Amygdala (tissue), 56 donors: ENCODE measurements around the gene RPS6KC1.
"Not testable (repeated sequence)": the region's sequence is repeated elsewhere in the genome, so short reads cannot be mapped to it uniquely, and the experiment has no call there.

Source experiments
- DNase-seq, 56 donors: peaks; one replicate each; lab custom pipeline; 2025; lab: John Stamatoyannopoulos, UW

Gene RPS6KC1

DNA sequence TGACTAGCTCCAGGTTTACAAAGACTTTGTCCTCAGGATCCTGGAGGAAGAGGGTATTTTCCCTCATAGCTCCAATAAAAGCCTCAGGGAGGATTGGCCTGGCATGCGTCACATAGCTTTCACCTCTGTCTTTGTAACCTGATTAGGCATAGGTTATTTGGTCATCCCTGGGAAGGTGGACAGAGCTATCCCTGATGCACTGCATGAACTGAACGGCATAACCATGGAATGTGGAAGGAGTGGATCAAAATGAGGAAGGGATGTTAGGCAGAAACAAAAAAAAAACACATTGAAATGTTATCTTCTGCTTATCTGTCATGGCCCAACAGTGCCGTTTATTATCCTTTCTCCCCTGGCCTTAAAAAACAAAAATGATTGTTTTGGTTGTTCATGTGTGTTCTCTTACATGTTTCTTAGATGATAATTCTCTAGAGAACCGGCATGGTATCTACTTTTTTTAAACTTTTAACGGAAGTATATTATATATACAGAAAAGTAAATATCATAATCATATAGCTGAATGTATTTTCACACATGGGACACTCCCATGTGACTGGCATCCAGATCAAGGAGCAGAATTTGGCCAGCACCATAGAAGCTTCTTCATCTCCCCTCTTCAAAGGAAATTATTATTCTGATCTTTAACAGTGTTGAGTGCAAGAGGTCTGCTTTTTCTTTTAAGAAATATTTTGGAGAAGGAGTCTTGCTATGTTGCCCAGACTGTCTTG, 85.3 kb downstream of the RPS6KC1 start:
- DNase-seq: no peak

DNA sequence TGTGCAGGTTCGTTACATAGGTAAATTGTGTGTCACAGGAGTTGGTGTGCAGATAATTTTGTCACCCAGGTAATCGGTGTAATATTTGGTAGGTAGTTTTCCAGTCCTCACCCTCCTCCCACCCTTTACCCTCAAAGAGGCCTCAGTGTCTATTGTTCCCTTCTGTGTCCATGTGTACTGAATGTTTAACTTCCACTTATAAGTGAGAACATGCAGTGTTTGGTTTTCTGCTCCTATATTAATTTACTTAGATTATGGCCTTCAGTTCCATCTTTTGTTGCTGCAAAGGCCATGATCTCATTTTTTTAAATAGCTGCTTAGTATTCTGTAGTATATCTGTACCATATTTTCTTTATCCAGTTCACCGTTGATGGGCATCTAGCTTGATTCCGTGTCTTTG, 87.3 kb downstream of the RPS6KC1 start:
- DNase-seq: no peak

DNA sequence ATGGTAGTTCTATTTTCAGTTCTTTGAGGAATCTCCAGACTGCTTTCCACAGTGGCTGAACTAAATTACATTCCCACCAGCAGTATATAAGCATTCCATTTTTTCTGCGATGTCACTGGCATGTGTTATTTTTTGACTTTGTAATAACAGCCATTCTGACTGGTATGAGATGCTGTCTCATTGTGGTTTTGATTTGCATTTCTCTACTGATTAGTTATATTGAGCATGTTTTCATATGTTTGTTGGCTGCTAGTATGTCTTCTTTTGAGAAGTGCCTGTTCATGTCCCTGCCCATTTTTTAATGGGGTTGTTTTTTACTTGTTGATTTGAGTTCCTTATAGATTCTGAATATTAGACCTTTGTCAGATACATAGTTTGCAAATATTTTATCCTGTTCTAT, 87.9 kb downstream of the RPS6KC1 start:
- DNase-seq: no peak

DNA sequence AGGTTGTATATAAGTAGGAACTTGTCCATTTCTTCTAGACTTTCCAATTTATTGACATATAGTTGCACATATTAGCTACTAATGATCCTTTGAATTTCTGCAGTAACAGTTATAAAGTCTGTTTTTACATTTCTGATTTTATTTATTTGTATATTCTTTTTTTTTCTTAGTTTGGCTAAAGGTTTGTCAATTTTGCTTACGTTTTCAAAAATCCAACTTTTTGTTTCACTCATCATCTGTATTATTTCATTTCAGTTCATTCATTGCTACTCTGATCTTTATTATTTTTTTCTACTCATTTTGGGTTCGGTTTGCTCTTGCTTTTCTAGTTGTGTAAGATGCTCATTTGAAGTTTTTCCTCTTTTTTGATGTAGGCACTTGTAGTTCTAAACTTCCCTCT, 97.9 kb downstream of the RPS6KC1 start:
- no peak for DNase-seq

DNA sequence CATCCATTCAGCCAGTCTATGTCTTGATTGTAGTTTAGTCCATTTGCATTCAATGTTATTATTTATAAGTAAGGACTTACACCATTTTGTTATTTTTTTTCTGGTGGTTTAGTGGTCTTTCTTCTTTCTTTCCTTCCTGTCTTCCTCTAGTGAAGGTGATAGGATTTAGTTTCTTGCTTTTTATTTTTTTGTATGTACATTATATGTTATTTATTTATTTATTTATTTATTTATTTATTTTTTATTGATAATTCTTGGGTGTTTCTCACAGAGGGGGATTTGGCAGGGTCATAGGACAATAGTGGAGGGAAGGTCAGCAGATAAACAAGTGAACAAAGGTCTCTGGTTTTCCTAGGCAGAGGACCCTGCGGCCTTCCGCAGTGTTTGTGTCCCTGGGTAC, 99.0 kb downstream of the RPS6KC1 start:
- not testable (repeated sequence) for DNase-seq

DNA sequence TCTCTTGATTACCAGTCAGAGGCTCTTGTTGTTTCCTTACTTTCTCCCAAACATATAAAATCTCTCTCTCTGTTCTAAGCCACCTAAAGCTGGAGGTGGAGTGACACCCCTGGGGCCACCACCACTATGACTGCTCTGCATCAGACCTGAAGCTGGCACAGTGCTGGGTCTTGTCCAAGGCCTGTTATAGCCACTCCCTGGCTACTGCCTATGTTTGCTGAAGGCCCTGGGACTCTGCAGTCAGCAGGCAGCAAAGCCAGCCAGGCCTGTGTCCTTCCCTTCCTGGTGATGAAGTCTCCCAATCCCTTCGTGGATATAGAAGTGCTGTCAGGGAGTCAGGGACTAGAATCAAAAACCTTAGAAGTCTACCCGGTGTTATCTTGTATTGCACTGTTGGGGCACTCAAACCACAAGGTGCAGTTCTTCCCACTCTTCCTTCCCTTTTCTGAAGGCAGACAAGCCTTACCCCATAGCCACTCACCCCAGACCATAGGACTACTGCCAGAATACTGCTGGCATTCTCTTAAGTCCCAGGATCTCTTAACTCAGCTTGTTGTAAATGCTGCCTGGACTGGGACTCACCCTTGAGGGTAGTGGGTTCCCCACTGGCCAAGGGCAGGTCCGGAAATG, 103.1 kb downstream of the RPS6KC1 start:
- DNase-seq: no peak

DNA sequence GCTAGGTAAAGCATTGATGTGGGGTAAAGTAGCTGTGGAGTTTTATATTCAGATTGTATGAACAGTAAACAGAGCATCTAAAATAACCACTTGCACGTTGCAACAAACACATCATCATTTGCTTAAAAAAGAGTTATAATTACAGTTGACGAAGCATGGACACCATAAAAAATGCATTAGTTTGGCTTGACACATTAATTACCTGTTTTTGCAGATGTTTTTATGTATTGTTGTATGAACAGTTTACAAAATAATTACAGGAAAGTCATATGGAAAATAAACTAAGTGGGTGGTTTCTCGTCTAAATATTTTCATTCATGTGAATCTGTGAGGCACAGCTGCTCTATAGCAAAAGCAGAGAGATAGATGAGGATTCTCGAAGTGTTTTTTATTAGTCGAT, 108.3 kb downstream of the RPS6KC1 start:
- no peak for DNase-seq

DNA sequence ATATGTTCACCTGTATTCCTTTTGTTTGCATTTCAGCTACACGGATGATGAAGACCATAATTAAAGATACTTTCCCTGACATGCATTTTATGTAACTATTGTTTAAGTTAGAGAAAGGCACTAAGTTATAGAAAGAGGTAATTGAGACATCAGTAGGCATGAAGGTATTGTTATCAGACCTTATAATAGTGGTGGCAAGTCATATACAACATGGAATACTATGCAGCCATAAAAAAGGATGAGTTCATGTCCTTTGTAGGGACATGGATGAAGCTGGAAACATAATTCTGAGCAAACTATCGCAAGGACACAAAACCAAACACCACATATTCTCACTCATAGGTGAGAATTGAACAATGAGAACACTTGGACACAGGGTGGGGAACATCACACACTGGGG, 109.4 kb downstream of the RPS6KC1 start:
- not testable (repeated sequence) for DNase-seq

DNA sequence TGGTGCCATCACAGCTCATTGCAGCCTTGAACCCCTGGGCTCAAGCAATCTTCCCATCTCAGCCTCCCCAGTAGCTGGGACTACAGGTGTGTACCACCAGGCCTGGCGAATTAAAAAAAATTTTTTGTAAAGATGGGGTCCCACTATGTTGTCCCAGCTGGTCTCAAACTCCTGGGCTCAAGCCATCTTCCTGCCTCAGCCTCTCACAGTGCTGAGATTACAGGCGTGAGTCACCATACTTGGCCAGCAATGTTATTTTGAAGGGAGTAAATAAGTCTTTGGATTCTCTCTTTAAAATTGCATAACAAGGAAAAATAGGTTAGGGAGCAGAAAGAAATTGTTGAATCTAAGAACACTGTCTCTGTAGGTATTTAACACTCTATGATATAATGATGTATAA, 111.3 kb downstream of the RPS6KC1 start:
- no peak for DNase-seq

DNA sequence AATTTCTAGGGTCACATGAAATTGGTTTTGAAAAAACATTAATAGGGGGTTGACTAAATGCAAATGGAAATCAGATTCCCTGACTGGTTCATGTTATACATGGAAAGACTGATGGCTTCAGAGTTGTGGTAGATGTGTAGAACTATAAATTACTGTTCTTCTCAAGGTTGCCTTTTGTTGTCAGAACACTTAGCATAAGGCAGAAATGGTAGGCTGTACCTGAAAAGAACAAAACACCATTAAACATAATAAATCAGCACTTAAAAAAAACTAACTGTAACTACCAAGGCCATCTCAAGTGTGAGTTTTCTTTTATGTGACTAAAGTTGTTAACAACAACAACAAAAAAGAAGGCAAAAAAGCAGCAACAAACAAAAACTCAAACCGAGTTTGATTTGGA, 111.8 kb downstream of the RPS6KC1 start:
- no peak for DNase-seq

DNA sequence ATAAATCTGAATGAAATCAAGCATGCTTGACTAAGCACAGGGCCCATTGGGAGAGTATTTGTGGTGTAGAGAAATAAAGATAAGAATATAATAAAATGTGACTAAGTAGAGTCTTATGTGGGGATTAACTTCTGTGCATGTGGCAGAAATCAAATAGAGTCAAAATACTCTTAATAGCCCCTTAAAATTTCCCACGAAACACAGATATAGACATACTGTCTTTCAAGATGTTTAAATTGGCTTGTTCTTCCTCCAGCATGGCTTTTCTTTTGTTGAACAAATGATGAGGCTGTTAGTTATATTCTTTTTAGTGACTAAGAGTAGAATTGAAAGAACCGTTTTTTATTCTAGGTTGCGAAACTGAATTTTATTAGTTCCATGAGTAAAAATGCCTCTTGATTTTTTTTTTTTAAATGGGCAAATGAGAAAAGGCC, 112.3 kb downstream of the RPS6KC1 start:
- DNase-seq: no peak

DNA sequence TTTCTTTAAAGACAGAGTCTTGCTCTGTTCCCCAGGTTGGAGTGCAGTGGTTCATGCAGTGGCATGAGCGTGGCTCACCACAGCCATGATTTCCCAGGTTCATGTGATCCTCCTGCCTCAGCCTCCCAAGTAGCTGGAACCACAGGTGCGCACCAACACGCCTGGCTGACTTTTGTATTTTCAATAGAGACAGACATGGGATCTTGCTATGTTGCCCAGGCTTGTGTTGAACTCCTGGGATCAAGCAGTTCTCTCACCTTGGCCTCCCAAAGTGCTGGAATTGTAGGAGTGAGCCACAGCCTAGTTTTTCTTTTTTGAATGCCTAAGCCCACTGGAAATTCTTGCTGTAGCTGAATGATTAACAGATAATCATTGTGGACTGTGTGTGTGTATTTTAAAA, 113.5 kb downstream of the RPS6KC1 start:
- DNase-seq: no peak

DNA sequence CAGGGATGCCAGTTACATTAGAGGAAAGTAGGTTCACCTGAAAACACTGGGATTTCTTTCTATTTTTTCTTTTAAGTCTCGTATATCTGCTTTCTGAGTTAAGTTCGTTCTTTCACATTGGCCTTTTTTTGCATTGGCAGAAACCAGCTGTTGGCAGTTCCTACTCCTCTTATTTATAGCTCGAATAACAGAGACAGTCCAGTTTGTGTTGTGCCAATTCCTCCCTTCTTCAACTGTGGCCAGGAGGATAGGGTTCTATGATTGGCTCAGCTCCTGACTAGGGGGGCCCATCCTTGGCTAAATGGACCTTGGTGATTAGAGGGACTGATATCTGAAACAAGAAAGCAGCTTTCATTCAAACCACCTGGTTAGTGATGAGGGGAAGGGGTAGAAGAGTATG, 115.8 kb downstream of the RPS6KC1 start:
- DNase-seq: no peak

DNA sequence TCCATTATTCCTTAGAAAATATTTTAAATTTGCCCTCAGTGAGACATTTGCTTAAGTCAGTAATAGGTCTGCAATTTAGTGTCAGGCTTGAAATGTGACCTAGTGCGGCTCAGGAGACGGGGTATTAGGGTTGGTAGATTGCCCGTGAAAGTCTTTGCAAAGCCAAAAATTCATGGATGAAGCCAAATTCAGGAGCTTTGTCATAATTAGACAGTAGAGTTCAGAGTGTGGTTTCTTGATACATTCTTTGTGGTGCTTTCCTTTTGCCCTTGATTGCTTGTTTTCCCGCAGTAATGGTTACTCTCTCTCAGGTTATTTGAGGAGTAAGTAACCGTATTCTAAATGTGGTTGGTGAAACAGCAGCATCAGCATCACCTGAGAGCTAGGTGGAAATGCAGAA, 120.7 kb downstream of the RPS6KC1 start:
- no peak for DNase-seq

DNA sequence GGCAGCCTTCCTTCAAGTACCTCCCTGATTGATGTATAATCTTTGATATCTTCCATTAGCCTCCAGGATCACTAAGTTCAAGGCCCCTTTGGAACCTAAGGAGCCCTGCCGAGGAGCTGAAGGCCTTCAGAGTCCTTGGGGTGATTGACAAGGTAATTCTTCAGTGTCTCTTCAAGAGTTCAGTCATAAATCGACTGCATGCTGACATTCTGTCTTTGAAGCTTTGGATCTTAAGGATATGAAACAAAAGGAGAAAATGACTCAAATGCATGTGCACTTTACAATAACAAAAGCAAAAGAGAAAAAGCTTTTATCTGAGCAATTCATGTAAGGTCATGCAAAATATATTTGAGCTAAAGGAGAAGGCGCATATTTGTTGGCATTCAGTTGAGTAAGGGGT, 125.3 kb downstream of the RPS6KC1 start:
- no peak for DNase-seq

DNA sequence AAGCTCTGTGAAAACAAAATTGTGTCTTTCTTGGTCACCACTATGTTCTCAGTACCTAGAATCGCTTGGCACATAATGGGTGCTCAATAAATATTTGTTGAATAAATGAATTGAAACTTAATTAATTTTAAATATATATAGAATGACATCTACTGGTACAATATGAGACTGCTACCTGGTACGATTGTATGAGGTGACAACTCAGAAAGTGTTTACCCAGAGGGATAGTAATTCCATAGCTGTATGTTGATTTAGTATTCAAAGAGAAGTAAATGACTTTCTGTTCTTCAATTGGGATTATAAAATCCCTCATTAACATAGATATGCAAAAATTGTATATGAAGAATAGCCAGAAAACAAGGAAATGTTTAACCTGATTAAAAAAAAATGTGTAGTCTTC, 128.7 kb downstream of the RPS6KC1 start:
- DNase-seq: no peak

DNA sequence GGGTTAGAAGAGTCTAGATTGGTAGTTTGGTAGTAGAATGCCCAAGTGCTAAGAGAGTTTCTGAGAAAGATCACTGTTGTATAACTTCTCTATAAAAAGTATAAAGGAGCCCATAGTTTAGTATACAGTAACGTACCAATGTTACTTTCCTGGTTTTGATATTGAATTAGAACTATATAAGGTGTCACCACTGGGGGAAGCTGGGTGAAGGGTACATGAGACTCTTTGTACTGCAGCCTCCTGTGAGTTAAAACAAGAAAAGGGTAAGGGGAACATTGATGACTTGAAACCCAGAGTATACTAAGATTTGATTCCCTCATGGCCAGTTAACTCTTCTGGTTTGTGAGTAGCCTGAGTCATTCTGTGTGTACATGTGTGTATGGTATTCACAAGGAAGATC, 129.8 kb downstream of the RPS6KC1 start:
- no peak for DNase-seq

DNA sequence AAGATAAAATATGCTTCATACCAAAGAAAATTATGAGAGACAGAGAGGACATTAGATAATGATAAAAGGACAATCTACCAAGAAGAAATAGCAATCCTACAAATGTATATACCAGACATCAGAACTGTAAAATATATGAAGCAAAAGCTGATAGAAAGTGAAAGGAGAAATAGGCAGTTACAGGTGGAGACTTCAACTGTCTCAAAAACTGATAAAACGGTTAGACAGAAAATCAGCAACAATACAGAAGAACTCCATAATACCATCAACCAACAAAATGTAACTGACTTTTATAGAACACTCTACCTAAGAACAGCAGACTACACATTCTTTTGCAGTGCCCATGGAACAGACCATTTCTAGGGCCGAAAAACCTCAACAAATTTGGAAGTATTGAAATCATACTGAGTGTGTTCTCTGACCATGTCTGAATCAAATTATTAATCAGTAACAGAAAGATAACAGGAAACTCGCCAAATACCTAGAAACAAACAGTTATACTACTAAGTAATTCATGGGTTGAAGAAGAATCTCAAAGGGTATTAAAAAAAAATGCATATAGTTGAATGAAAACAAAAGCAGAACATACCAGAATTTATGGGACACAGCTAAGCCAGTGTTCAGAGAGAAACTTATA, 132.1 kb downstream of the RPS6KC1 start:
- no peak for DNase-seq

DNA sequence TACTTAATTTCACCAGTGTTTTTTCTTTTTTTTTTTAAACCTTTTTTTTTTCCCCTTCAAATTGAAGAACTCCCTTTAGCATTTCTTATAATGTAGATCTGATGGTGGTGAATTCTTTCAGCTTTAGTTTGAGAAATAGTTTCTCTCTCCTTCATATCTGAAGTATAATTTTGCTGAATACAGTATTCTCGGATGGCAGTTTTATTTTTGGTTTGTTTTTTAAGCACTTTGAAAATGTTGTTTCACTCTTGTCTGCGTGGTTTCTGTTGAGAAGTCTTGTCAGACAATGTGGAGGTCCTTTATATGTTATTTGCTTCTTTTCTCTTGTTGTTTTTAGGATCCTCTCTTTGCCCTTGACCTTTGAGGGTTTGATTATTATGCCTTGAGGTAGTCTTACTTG, 135.1 kb downstream of the RPS6KC1 start:
- DNase-seq: no peak

DNA sequence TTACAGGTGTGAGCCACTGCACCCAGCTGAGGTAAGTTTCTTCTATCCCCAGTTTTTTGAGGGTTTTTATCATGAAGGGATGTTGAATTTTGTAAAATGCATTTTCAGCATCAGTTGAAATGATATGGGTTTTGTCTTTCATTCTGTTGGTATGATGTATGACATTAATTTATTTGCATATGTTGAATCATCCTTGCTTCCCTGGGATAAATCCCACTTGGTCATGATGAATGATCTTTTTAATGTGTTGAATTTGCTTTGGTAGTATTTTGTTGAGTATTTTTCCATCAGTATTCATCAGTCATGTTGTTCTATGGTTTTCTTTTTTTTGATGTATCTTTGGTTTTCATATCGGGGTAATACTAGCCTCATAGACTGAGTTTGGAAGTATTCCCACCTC, 141.0 kb downstream of the RPS6KC1 start:
- no peak for DNase-seq

DNA sequence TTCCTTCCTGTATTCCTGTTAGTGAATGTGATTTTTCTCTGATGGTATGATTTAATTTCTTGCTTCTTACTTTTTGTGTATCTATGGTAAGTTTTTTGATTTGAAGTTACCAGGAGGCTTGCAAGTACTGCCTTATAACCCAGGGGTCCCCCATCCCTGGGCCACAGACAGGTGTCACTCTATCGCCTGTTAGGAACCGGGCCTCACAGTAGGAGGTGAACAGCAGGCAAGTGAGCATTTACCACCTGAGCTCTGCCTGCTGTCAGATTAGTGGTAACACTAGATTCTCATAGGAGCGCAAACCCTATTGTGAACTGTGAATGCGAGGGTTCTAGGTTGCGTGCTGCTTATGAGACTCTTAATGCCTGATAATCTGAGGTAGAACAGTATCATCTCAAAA, 143.3 kb downstream of the RPS6KC1 start:
- no peak for DNase-seq

DNA sequence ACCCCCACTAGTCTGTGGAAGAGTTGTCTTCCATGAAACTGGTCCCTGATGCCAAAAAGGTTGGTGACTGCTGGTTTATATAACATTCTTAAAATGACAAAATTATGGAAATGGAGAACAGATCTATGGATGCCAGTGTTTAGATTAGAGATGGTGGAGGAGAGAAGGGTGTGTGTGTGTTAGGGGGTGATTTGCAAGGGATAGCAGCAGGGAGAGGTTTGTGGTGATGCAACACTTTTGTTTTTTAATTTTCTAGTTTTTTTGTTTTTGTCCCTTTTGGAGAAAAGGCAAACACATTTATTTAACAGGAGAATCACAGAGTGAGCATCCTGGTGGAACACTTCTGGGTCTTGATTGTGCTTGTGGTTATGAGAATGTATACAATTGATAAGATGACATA, 143.8 kb downstream of the RPS6KC1 start:
- DNase-seq: no peak
